GM12878 (cell line): ENCODE results near the gene ACADM. TPM values are rescaled to one million over a fixed set of nuclear protein-coding genes. Genes with fewer than 3 reads are reported as not detected.

Experiments
- BHLHE40 ChIP-seq, 2 experiments: fragments of 450-650 bp in 1 of 2; IDR thresholded peaks; 2 replicates each; pipeline ENCODE4 v1.6.1; 2011 to 2017; ENCODE audit warnings: low read depth in 2 of 2, borderline replicate concordance in 1 of 2, improper control_type of control experiment in 1 of 2, low read length in 1 of 2, mild to moderate bottlenecking in 1 of 2
- CBFB ChIP-seq: IDR thresholded peaks from 2 replicates; pipeline ENCODE4 v1.6.1; 2016; ENCODE audit warnings: antibody characterized with exemption, low read depth
- CBX5 ChIP-seq: sonication (generic); IDR thresholded peaks from 2 replicates; pipeline ENCODE4 v1.6.1; 2016; ENCODE audit warnings: low read depth, moderate library complexity, mild to moderate bottlenecking, inconsistent platforms
- CREB1 ChIP-seq: IDR thresholded peaks from 2 replicates; pipeline ENCODE4 v1.6.1; 2012; ENCODE audit warnings: low read depth, mild to moderate bottlenecking, inconsistent platforms
- ETV6 ChIP-seq, 2 experiments: fragments of 450-650 bp in 1 of 2; IDR thresholded peaks in 1 of 2; conservative IDR thresholded peaks in 1 of 2; 2 replicates each; pipeline ENCODE4 v1.6.1; 2014; ENCODE audit warnings: antibody characterized with exemption in 1 of 2, borderline replicate concordance in 1 of 2, low read depth in 1 of 2, mild to moderate bottlenecking in 1 of 2, moderate library complexity in 1 of 2
- GATAD2B ChIP-seq: fragments of 450-650 bp; conservative IDR thresholded peaks from 2 replicates; pipeline ENCODE4 v1.6.1; 2017; ENCODE audit warnings: low read depth, mild to moderate bottlenecking, moderate library complexity
- JUNB ChIP-seq: IDR thresholded peaks from 2 replicates; pipeline ENCODE4 v1.6.1; 2016; ENCODE audit warnings: antibody characterized with exemption, mild to moderate bottlenecking
- LARP7 ChIP-seq: fragments of 450-650 bp; IDR thresholded peaks from 2 replicates; pipeline ENCODE4 v1.6.1; 2017; ENCODE audit warnings: mild to moderate bottlenecking
- MEF2B ChIP-seq: fragments of 450-650 bp; IDR thresholded peaks from 2 replicates; pipeline ENCODE4 v1.6.1; 2018; ENCODE audit warnings: mild to moderate bottlenecking, moderate library complexity; ENCODE audit not compliant: partially characterized antibody, poor library complexity, severe bottlenecking
- NFYA ChIP-seq: IDR thresholded peaks from 2 replicates; pipeline ENCODE4 v1.6.1; 2011; ENCODE audit warnings: low read depth, mild to moderate bottlenecking, low read length, improper control_type of control experiment, borderline replicate concordance
- PAX5 ChIP-seq: IDR thresholded peaks from 2 replicates; pipeline ENCODE4 v1.6.1; 2011; ENCODE audit warnings: low read depth, low read length, borderline replicate concordance
- RAD21 ChIP-seq: IDR thresholded peaks from 2 replicates; pipeline ENCODE4 v1.6.1; 2011; ENCODE audit warnings: mild to moderate bottlenecking, low read depth, low read length, moderate library complexity; ENCODE audit not compliant: insufficient read depth
- RAD51 ChIP-seq: fragments of 450-650 bp; IDR thresholded peaks from 2 replicates; pipeline ENCODE4 v1.6.1; 2016; ENCODE audit warnings: moderate library complexity, mild to moderate bottlenecking, inconsistent platforms
- RUNX3 ChIP-seq: IDR thresholded peaks from 2 replicates; pipeline ENCODE4 v1.6.1; 2012; ENCODE audit warnings: low read length, inconsistent platforms
- SMARCA5 ChIP-seq: fragments of 450-650 bp; IDR thresholded peaks from 2 replicates; pipeline ENCODE4 v1.6.1; 2017; ENCODE audit warnings: mild to moderate bottlenecking
- SP1 ChIP-seq: IDR thresholded peaks from one replicate; pipeline ENCODE4 v1.6.1; 2011; ENCODE audit warnings: low read depth, low read length
- SREBF2 ChIP-seq: IDR thresholded peaks from 2 replicates; pipeline ENCODE4 v1.6.1; 2012; ENCODE audit warnings: mild to moderate bottlenecking, low read length
- STAT1 ChIP-seq: fragments of 450-650 bp; conservative IDR thresholded peaks from 2 replicates; pipeline ENCODE4 v1.6.1; 2014; ENCODE audit warnings: antibody characterized with exemption, mild to moderate bottlenecking
- USF2 ChIP-seq: IDR thresholded peaks from 2 replicates; pipeline ENCODE4 v1.6.1; 2011; ENCODE audit warnings: low read depth, low read length, improper control_type of control experiment, borderline replicate concordance
- ZBTB11 ChIP-seq: fragments of 450-650 bp; formaldehyde crosslinking; IDR thresholded peaks from 2 replicates; pipeline ENCODE4 v1.5.0; 2022; ENCODE audit warnings: mild to moderate bottlenecking, missing genetic modification characterization
- ZBTB40 ChIP-seq: fragments of 450-650 bp; IDR thresholded peaks from 2 replicates; pipeline ENCODE4 v1.6.1; 2016; ENCODE audit warnings: mild to moderate bottlenecking, moderate library complexity, borderline replicate concordance
- ZNF384 ChIP-seq: IDR thresholded peaks from 2 replicates; pipeline ENCODE4 v1.6.1; 2012; ENCODE audit warnings: low read depth, mild to moderate bottlenecking, low read length, improper control_type of control experiment, borderline replicate concordance
- polyA plus RNA-seq, 11 experiments: library from polyadenylated mRNA; depleted of rRNA in 4 of 11; unstranded in 6 of 11; stranded (reverse) in 5 of 11; fragments of >200 nt; fragmentation: Nextera tagmentation in 4 of 11; fragmentation: Illumina TruSeq in 1 of 11; extraction: Ambion mirVana in 4 of 11; extraction: Trizol in 1 of 11; gene quantifications; 1 replicate in 1 of 11; 2 replicates in 10 of 11; pipeline versions ENCODE4 v1.2.1 to v1.2.3, GENCODE V29; 2011 to 2016; ENCODE audit warnings: inconsistent platforms in 2 of 11, missing spikeins in 2 of 11, low read depth in 1 of 11
- total RNA-seq, 4 experiments: library from RNA; depleted of rRNA in 3 of 4; stranded (reverse); fragments of >200 nt in 3 of 4; fragmentation: Illumina TruSeq in 1 of 4; extraction: Trizol in 1 of 4; gene quantifications; 2 replicates each; pipeline versions ENCODE4 v1.2.1 to v1.2.3, GENCODE V29; 2013 to 2021

Gene ACADM
- total and polyA plus RNA-seq, 10 of the 15 experiments (the other 5 are each of a cell fraction or from before 2014, with no cell fraction given) = 119 to 245 (median 204) TPM

GRCh38 chr1:75796376-75797272 is 72.1 kb downstream of the ACADM start, which contains the start of gene MSH4 (continued):
- peak; percentile 47; the same call in 1 of the 2 replicates for TF ChIP-seq ZBTB11 (CRISPR knock-in tag)
- peak; percentile 19; the same call in 1 of the 2 replicates for TF ChIP-seq PAX5
- no peak for TF ChIP-seq SP1
- no peak for TF ChIP-seq RAD51
- no peak for TF ChIP-seq STAT1
- TF ChIP-seq BHLHE40 (IDR thresholded peaks at IDR 0.05; ENCODE audit: borderline replicate concordance in 1 of 2, low read depth in 2 of 2, low read length in 1 of 2) = no peak
- TF ChIP-seq MEF2B = no peak
- no peak for TF ChIP-seq GATAD2B
- TF ChIP-seq CBFB = 0 out of 2 replicates have a peak, but pooled peaks have one; percentile 7
- no peak for TF ChIP-seq SREBF2
- no peak for TF ChIP-seq ETV6 (conservative IDR thresholded peaks at IDR 0.05 in 1 of 2, IDR thresholded peaks at IDR 0.05 in 1 of 2; ENCODE audit: borderline replicate concordance in 1 of 2, low read depth in 1 of 2)
- no peak for TF ChIP-seq SMARCA5
- peak; percentile 18 for TF ChIP-seq RUNX3
- no peak for TF ChIP-seq ZBTB40
- 0 out of 2 replicates have a peak, but pooled peaks have one; percentile 6 for TF ChIP-seq CREB1
- TF ChIP-seq RAD21 = no peak
- TF ChIP-seq CBX5 = no peak
- TF ChIP-seq NFYA = no peak
- no peak for TF ChIP-seq ZNF384
- no peak for TF ChIP-seq JUNB
- no peak for TF ChIP-seq USF2
- no peak for TF ChIP-seq LARP7
